Measurements from ENCODE around the gene TTLL4. TPM values are rescaled to one million over a fixed set of nuclear protein-coding genes. Genes with fewer than 3 reads are reported as not detected.

Gene TTLL4
- total and polyA plus RNA-seq, 4 donors = 18.6 to 30.5 (median 22.3) TPM

DNA sequence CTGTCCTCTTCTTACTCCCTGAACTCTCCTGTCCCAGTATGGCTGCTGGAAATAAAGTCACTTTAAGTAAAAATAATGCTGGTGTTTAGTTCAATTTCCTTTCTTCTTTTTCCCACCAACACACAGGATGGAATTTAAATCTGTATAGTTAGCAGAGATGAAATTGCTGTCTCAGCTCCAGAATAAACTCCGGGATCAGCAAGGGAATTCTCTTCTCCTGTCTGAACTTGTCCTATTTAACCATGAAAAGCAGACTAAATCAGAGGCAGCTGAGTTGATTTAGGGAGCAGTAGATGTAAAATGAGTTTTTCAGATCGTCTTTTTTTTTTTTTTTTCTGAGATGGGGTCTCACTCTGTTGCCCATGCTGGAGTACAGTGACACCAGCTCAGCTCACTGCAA, 25.9 kb downstream of the TTLL4 start:
- DNase-seq (no peak), ATAC-seq (ENCODE audit: insufficient read depth, low FRiP score) (no peak)
- Histone ChIP-seq H3K27ac (ENCODE audit: low read depth in 1 of 2, low read length in 1 of 2) (no peak overlapping the region), H3K27me3 (ENCODE audit: control insufficient read depth in 3 of 3, insufficient read depth in 3 of 3, low read length in 2 of 3) (no peaks in the 10 kb centered on the region), H3K4me1 (ENCODE audit: control insufficient read depth in 5 of 5, insufficient read depth in 5 of 5, low read length in 5 of 5) (peaks cover 0 to 4% (median 3%) of the 10 kb centered on the region in 5 donors), H3K9ac (ENCODE audit: insufficient read depth in 1 of 2, low read length in 2 of 2) (no peak overlapping the region), H3K36me3 (ENCODE audit: control insufficient read depth in 4 of 4, insufficient read depth in 4 of 4, low read length in 4 of 4) (peaks cover 7 to 24% (median 10%) of the 10 kb centered on the region in 4 donors), H3K4me3 (no peak overlapping the region), H3K9me3 (ENCODE audit: control insufficient read depth in 4 of 4, insufficient read depth in 3 of 4, low read length in 3 of 4) (no peaks in the 10 kb centered on the region)
- TF ChIP-seq, protein P1, sequence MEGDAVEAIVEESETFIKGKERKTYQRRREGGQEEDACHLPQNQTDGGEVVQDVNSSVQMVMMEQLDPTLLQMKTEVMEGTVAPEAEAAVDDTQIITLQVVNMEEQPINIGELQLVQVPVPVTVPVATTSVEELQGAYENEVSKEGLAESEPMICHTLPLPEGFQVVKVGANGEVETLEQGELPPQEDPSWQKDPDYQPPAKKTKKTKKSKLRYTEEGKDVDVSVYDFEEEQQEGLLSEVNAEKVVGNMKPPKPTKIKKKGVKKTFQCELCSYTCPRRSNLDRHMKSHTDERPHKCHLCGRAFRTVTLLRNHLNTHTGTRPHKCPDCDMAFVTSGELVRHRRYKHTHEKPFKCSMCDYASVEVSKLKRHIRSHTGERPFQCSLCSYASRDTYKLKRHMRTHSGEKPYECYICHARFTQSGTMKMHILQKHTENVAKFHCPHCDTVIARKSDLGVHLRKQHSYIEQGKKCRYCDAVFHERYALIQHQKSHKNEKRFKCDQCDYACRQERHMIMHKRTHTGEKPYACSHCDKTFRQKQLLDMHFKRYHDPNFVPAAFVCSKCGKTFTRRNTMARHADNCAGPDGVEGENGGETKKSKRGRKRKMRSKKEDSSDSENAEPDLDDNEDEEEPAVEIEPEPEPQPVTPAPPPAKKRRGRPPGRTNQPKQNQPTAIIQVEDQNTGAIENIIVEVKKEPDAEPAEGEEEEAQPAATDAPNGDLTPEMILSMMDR (IDR thresholded peaks at IDR 0.05; ENCODE audit: control extremely low read depth, extremely low read depth) = no peak
- 90 to 96% methylated on average over 2 of the region's 2 CpGs for WGBS, 2 donors

- Histone ChIP-seq H3K9me3 (ENCODE audit: control insufficient read depth in 4 of 4, insufficient read depth in 3 of 4, low read length in 3 of 4) (no peaks in the 10 kb centered on the region), H3K27me3 (ENCODE audit: control insufficient read depth in 3 of 3, insufficient read depth in 3 of 3, low read length in 2 of 3) (no peaks in the 10 kb centered on the region), H3K9ac (ENCODE audit: insufficient read depth in 1 of 2, low read length in 2 of 2) (no peak overlapping the region), H3K36me3 (ENCODE audit: control insufficient read depth in 4 of 4, insufficient read depth in 4 of 4, low read length in 4 of 4) (peaks cover 12 to 37% (median 25%) of the 10 kb centered on the region in 4 donors), H3K27ac (ENCODE audit: low read depth in 1 of 2, low read length in 1 of 2) (no peak overlapping the region), H3K4me1 (ENCODE audit: control insufficient read depth in 5 of 5, insufficient read depth in 5 of 5, low read length in 5 of 5) (no peaks in the 10 kb centered on the region), H3K4me3 (no peak overlapping the region)
- DNase-seq = no peak
- TF ChIP-seq, protein P1 (IDR thresholded peaks at IDR 0.05; ENCODE audit: control extremely low read depth, extremely low read depth) = no peak
- ATAC-seq (ENCODE audit: insufficient read depth, low FRiP score) = no peak
- 60 to 74% methylated on average over 6 of the region's 6 CpGs for WGBS, 2 donors
Observed at GRCh38 chr2:218743068-218743467, 32.4 kb downstream of the TTLL4 start.

- Histone ChIP-seq H3K9ac (ENCODE audit: insufficient read depth in 1 of 2, low read length in 2 of 2) (no peak overlapping the region), H3K4me3 (no peak overlapping the region), H3K36me3 (ENCODE audit: control insufficient read depth in 4 of 4, insufficient read depth in 4 of 4, low read length in 4 of 4) (peaks cover 9 to 38% (median 29%) of the 10 kb centered on the region in 4 donors), H3K27ac (ENCODE audit: low read depth in 1 of 2, low read length in 1 of 2) (no peak overlapping the region), H3K27me3 (ENCODE audit: control insufficient read depth in 3 of 3, insufficient read depth in 3 of 3, low read length in 2 of 3) (no peaks in the 10 kb centered on the region), H3K9me3 (ENCODE audit: control insufficient read depth in 4 of 4, insufficient read depth in 3 of 4, low read length in 3 of 4) (no peaks in the 10 kb centered on the region), H3K4me1 (ENCODE audit: control insufficient read depth in 5 of 5, insufficient read depth in 5 of 5, low read length in 5 of 5) (no peaks in the 10 kb centered on the region)
- ATAC-seq (ENCODE audit: insufficient read depth, low FRiP score) = no peak
- TF ChIP-seq, protein P1 (IDR thresholded peaks at IDR 0.05; ENCODE audit: control extremely low read depth, extremely low read depth) = no peak
- 21 to 44% methylated on average over 3 of the region's 3 CpGs for WGBS, 2 donors
- no peak for DNase-seq
Observed at GRCh38 chr2:218744615-218745014, 34.0 kb downstream of the TTLL4 start.

DNA sequence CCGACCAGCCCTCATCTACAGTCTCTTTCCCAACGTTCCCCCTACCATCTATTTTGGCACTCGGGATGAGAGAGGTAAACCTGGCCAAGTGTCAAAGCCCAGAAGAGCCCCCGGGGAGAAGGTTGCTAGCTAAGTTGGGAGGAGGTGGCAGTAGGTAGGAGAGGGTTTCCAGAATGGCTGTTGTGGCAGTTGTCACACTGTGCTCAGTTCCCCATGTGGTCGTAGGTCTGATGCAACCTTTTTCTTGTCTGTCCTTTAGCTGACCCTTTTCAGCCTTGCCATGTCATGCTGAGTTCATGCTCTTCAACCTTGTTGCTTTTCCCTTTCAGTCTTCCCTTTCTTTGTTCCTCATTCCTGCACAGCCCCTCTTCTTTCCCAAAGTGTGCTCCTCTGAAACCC, 34.5 kb downstream of the TTLL4 start:
- ATAC-seq (ENCODE audit: insufficient read depth, low FRiP score) (peak; percentile 45), DNase-seq (no peak)
- no peaks in the 10 kb centered on the region for H3K4me1 ChIP-seq (ENCODE audit: control insufficient read depth in 5 of 5, insufficient read depth in 5 of 5, low read length in 5 of 5)
- TF ChIP-seq, protein P1 (IDR thresholded peaks at IDR 0.05; ENCODE audit: control extremely low read depth, extremely low read depth) = no peak
- WGBS, 2 donors = 60 to 69% methylated on average over 5 of the region's 5 CpGs
- peaks cover 9 to 41% (median 33%) of the 10 kb centered on the region in 4 donors for H3K36me3 ChIP-seq (ENCODE audit: control insufficient read depth in 4 of 4, insufficient read depth in 4 of 4, low read length in 4 of 4)
- no peak overlapping the region for H3K4me3 ChIP-seq
- H3K27ac ChIP-seq (ENCODE audit: low read depth in 1 of 2, low read length in 1 of 2) = peak overlapping the region; percentile 25 to 41
- no peak overlapping the region for H3K9ac ChIP-seq (ENCODE audit: insufficient read depth in 1 of 2, low read length in 2 of 2)
- no peaks in the 10 kb centered on the region for H3K9me3 ChIP-seq (ENCODE audit: control insufficient read depth in 4 of 4, insufficient read depth in 3 of 4, low read length in 3 of 4)
- no peaks in the 10 kb centered on the region for H3K27me3 ChIP-seq (ENCODE audit: control insufficient read depth in 3 of 3, insufficient read depth in 3 of 3, low read length in 2 of 3)
